ENCODE measurements around the gene NAALADL2. TPM values are rescaled to one million over a fixed set of nuclear protein-coding genes. Genes with fewer than 3 reads are reported as not detected.

The NAALADL2 gene
- total and polyA plus RNA-seq, 2 of the 8 experiments (the other 6 are each of a cell fraction or from before 2014, with no cell fraction given) = 0.12 to 0.22 TPM

GRCh38 chr3:175770426-175770825 is 911.3 kb downstream of the NAALADL2 start (continued):
- TF ChIP-seq EP300 (IDR thresholded peaks at IDR 0.05; ENCODE audit: borderline replicate concordance in 1 of 2, low read depth in 2 of 2, low read length in 2 of 2) (no peak), TEAD4 (IDR thresholded peaks at IDR 0.05; ENCODE audit: low read depth, low read length) (no peak)
